ENCODE results near the gene TULP4. TPM values are rescaled to one million over a fixed set of nuclear protein-coding genes. Genes with fewer than 3 reads are reported as not detected.

The TULP4 gene
- total and polyA plus RNA-seq, 2 of the 8 experiments (the other 6 are each of a cell fraction or from before 2014, with no cell fraction given): 7.7 to 51.6 TPM

DNA sequence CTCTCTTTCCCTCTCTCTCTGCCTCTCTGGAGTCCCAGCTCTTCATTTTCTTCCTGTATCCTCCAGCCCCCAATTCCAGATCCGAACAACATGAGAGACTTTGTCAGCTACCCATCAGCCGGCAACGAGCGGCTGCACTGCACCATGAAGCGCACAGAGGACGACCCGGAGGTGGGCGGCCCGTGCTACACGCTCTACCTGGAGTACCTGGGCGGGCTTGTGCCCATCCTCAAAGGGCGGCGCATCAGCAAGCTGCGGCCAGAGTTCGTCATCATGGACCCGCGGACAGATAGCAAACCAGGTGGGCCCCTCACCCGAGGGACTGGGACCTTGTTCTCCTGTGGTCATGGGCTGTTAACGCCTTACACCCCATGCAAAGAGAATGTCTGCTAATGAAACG lies 168.7 kb downstream of the TULP4 start:
- H3K23me2 ChIP-seq (ENCODE audit: low read depth, low read length): no peaks in the 10 kb centered on the region
- ChIA-PET POLR2A (ENCODE audit: partially characterized antibody) (interaction anchor here (1.4 kb wide), 1 partner anchor 17 kb away, joined by 5 read pairs; no protein-coding TSS in a partner anchor), CTCF (ENCODE audit: partially characterized antibody) (interaction anchor here (1.3 to 3.4 kb wide), 5 partner anchors 9 to 124 kb away, joined by 3 to 10 read pairs (median 5); no protein-coding TSS in a partner anchor)
- H3K18ac ChIP-seq (ENCODE audit: extremely low read depth, low read length): no peak overlapping the region
- FAIRE-seq (no peak), DNase-seq (ENCODE audit: low read depth in 1 of 2, low spot score in 2 of 2) (no peak)
- H3K56ac ChIP-seq (replicated peaks; ENCODE audit: insufficient read length, low read depth, low read length): no peak overlapping the region
- H3K4me1 ChIP-seq (replicated peaks in 1 of 4; ENCODE audit: control insufficient read depth in 3 of 4, insufficient read depth in 4 of 4, low read length in 3 of 4): no peaks in the 10 kb centered on the region
- no peak overlapping the region for H3K27ac ChIP-seq (ENCODE audit: low read depth, low read length)
- no peak overlapping the region for H2BK5ac ChIP-seq (ENCODE audit: low read depth, low read length)
- H3K4me3 ChIP-seq (ENCODE audit: extremely low read depth in 1 of 4, insufficient read depth in 2 of 4, low read depth in 3 of 4, low read length in 4 of 4): no peak overlapping the region
- no peak overlapping the region for H2BK15ac ChIP-seq (ENCODE audit: low read length)
- no peak overlapping the region for H2BK120ac ChIP-seq (replicated peaks; ENCODE audit: low read depth, low read length)
- no peak overlapping the region for H2AFZ ChIP-seq (ENCODE audit: low read length)
- no peaks in the 10 kb centered on the region for H3K9me3 ChIP-seq (ENCODE audit: insufficient read depth in 2 of 2, low read depth in 1 of 2, low read length in 1 of 2)
- H4K5ac ChIP-seq (ENCODE audit: insufficient read length, low read depth, low read length): no peak overlapping the region
- H3K4ac ChIP-seq (replicated peaks; ENCODE audit: insufficient read length, low read depth, low read length): no peak overlapping the region
- no peak overlapping the region for H4K91ac ChIP-seq (replicated peaks; ENCODE audit: insufficient read length, low read length)
- no peaks in the 10 kb centered on the region for H3K79me2 ChIP-seq (ENCODE audit: control insufficient read depth in 1 of 2, insufficient read depth in 2 of 2, low read length in 2 of 2)
- no peak overlapping the region for H2BK20ac ChIP-seq (ENCODE audit: low read length)
- H3K9ac ChIP-seq (replicated peaks in 1 of 4; ENCODE audit: extremely low read depth in 1 of 4, low read depth in 3 of 4, low read length in 3 of 4): no peak overlapping the region
- no peak overlapping the region for H2BK12ac ChIP-seq (ENCODE audit: low read depth, low read length)
- H2AK5ac ChIP-seq (ENCODE audit: low read depth, low read length): no peak overlapping the region
- H4K20me1 ChIP-seq (replicated peaks in 1 of 2; ENCODE audit: control insufficient read depth in 1 of 2, insufficient read depth in 2 of 2, low read length in 2 of 2): peaks cover 0 to 2% of the 10 kb centered on the region in 2 experiments
- no peak overlapping the region for H3K23ac ChIP-seq (ENCODE audit: insufficient read length)
- H3K36me3 ChIP-seq (ENCODE audit: control insufficient read depth in 2 of 4, insufficient read depth in 4 of 4, low read length in 3 of 4): peaks cover 0 to 12% (median 2%) of the 10 kb centered on the region in 4 experiments; a peak in 4 of 8 replicates
- no peak overlapping the region for H3K14ac ChIP-seq (ENCODE audit: insufficient read length)
- H3K4me2 ChIP-seq (ENCODE audit: insufficient read depth in 1 of 2, low read depth in 2 of 2, low read length in 2 of 2): no peak overlapping the region
- H3K27me3 ChIP-seq (replicated peaks in 1 of 4; ENCODE audit: control insufficient read depth in 3 of 4, extremely low read depth in 1 of 4, insufficient read depth in 3 of 4, low read length in 3 of 4): no peaks in the 10 kb centered on the region
- H4K8ac ChIP-seq (ENCODE audit: extremely low read depth, insufficient read depth, low read length): no peak overlapping the region
- 92% methylated on average over 20 of the region's 20 CpGs; no CpG with 5 or more reads in 1 of the 2 experiments for WGBS, 2 experiments (ENCODE audit: extremely low coverage in 1 of 2, insufficient coverage in 1 of 2, insufficient read length in 1 of 2, insufficient replicate concordance in 2 of 2, low coverage in 1 of 2, low lambda C conversion rate in 2 of 2, missing lambda C conversion rate in 1 of 2)
- no peaks in the 10 kb centered on the region for H3K79me1 ChIP-seq (ENCODE audit: low read depth, low read length)
- TF ChIP-seq CTBP2 (IDR thresholded peaks at IDR 0.05; ENCODE audit: borderline replicate concordance, insufficient read depth, insufficient read length, low read length) (no peak), CBX5 (IDR thresholded peaks at IDR 0.05; ENCODE audit: low read depth, low read length) (no peak), ZNF274 (IDR thresholded peaks at IDR 0.05; ENCODE audit: borderline replicate concordance, extremely low read depth, low read length) (no peak), JUN (IDR thresholded peaks at IDR 0.05; ENCODE audit: low read depth, low read length) (no peak), SUZ12 (IDR thresholded peaks at IDR 0.05; ENCODE audit: low read length) (no peak)
